Measurements from ENCODE around the gene AKR1B15. TPM values are rescaled to one million over a fixed set of nuclear protein-coding genes. Genes with fewer than 3 reads are reported as not detected.

AKR1B15 gene
- polyA plus RNA-seq, 1 experiment: not detected

DNA sequence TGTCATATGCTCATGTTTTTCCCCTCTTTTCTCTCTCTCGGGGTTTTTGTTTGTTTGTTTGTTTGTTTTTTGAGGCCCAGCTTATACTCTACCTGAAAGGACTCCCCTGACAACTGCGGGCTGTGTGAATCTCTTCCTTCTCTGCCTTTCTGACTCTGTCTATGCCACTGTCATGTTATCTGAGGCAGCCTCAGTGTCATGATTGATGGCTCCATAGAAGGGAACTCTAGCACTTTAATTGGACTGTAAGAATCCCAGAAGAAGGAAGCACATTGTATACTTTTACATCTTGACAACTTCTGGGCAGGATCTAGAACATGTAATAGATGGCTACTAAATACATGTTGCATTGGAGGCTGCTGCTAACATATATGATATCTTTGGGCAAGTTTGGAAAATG lies 25.4 kb downstream of the AKR1B15 start:
- H3K4me3 ChIP-seq (ENCODE audit: low read depth, low read length): no peak overlapping the region
- CTCF ChIA-PET: interaction anchor here (0.6 to 2.6 kb wide), 4 partner anchors 25 to 1131 kb away, joined by 3 to 10 read pairs (median 4); partner anchors contain the start of gene AKR1B15

GRCh38 chr7:134584290-134584689 lies 35.4 kb downstream of the AKR1B15 start:
- POLR2A ChIA-PET: no interaction called here
- TF ChIP-seq, protein P1, sequence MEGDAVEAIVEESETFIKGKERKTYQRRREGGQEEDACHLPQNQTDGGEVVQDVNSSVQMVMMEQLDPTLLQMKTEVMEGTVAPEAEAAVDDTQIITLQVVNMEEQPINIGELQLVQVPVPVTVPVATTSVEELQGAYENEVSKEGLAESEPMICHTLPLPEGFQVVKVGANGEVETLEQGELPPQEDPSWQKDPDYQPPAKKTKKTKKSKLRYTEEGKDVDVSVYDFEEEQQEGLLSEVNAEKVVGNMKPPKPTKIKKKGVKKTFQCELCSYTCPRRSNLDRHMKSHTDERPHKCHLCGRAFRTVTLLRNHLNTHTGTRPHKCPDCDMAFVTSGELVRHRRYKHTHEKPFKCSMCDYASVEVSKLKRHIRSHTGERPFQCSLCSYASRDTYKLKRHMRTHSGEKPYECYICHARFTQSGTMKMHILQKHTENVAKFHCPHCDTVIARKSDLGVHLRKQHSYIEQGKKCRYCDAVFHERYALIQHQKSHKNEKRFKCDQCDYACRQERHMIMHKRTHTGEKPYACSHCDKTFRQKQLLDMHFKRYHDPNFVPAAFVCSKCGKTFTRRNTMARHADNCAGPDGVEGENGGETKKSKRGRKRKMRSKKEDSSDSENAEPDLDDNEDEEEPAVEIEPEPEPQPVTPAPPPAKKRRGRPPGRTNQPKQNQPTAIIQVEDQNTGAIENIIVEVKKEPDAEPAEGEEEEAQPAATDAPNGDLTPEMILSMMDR (IDR thresholded peaks at IDR 0.05; ENCODE audit: insufficient read depth, low read depth, low read length): no peak

More for the DNA sequence above, 25.4 kb downstream of the AKR1B15 start:
- POLR2A ChIA-PET: no interaction called here
- DNase-seq (ENCODE audit: low read depth): no peak
- H3K36me3 ChIP-seq (ENCODE audit: control insufficient read depth, insufficient read depth, low read length): no peaks in the 10 kb centered on the region
- peaks cover 3% of the 10 kb centered on the region for H3K27me3 ChIP-seq (ENCODE audit: control insufficient read depth, insufficient read depth, low read length)
- TF ChIP-seq, protein P1 (IDR thresholded peaks at IDR 0.05; ENCODE audit: insufficient read depth, low read depth, low read length): no peak

GRCh38 chr7:134585897-134586296 lies 37.0 kb downstream of the AKR1B15 start:
- Histone ChIP-seq H3K4me3 (ENCODE audit: low read depth, low read length) (no peak overlapping the region), H3K36me3 (ENCODE audit: control insufficient read depth, insufficient read depth, low read length) (no peaks in the 10 kb centered on the region), H3K27me3 (ENCODE audit: control insufficient read depth, insufficient read depth, low read length) (peaks cover 6% of the 10 kb centered on the region)
- POLR2A ChIA-PET: no interaction called here
- CTCF ChIA-PET: interaction anchor here (1.1 kb wide), 1 partner anchor 9 kb away, joined by 3 read pairs; no protein-coding TSS in a partner anchor
- DNase-seq (ENCODE audit: low read depth): no peak
- TF ChIP-seq, protein P1 (IDR thresholded peaks at IDR 0.05; ENCODE audit: insufficient read depth, low read depth, low read length): no peak

More at GRCh38 chr7:134584290-134584689, 35.4 kb downstream of the AKR1B15 start:
- H3K27me3 ChIP-seq (ENCODE audit: control insufficient read depth, insufficient read depth, low read length): peaks cover 10% of the 10 kb centered on the region
- CTCF ChIA-PET: interaction anchor here (0.6 to 1.4 kb wide), 2 partner anchors 65 to 227 kb away, joined by 3 read pairs; no protein-coding TSS in a partner anchor
- DNase-seq (ENCODE audit: low read depth): no peak
- no peaks in the 10 kb centered on the region for H3K36me3 ChIP-seq (ENCODE audit: control insufficient read depth, insufficient read depth, low read length)
- no peak overlapping the region for H3K4me3 ChIP-seq (ENCODE audit: low read depth, low read length)

DNA sequence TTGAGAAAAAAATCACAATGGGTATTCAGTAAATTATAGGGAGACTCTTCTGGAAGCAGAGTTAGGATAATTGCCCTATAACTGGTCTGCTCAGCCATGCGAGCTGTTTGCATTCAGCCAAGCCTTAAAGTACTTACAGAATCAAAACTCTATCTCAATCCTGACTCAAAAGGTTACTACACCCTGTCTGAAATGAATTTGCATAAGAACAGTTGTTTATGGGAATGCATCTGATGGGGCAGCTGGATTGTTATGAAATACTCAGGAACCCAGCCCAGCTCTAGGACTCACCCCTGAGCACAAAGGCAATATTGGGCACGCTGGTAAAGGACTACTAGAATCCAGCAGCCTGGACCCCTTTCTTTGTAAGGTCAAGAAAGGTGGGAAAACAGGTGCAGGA lies 38.8 kb downstream of the AKR1B15 start:
- Histone ChIP-seq H3K4me3 (ENCODE audit: low read depth, low read length) (no peak overlapping the region), H3K36me3 (ENCODE audit: control insufficient read depth, insufficient read depth, low read length) (no peaks in the 10 kb centered on the region), H3K27me3 (ENCODE audit: control insufficient read depth, insufficient read depth, low read length) (no peaks in the 10 kb centered on the region; the same call in 1 of the 2 replicates)
- DNase-seq (ENCODE audit: low read depth): no peak
- TF ChIP-seq, protein P1 (IDR thresholded peaks at IDR 0.05; ENCODE audit: insufficient read depth, low read depth, low read length): no peak
- CTCF ChIA-PET: no interaction called here
- POLR2A ChIA-PET: no interaction called here

- no peak overlapping the region for H3K4me3 ChIP-seq (ENCODE audit: low read depth, low read length)
- H3K27me3 ChIP-seq (ENCODE audit: control insufficient read depth, insufficient read depth, low read length): no peaks in the 10 kb centered on the region; the same call in 1 of the 2 replicates
- DNase-seq (ENCODE audit: low read depth): no peak
- H3K36me3 ChIP-seq (ENCODE audit: control insufficient read depth, insufficient read depth, low read length): no peaks in the 10 kb centered on the region
- CTCF ChIA-PET: no interaction called here
- POLR2A ChIA-PET: no interaction called here
- TF ChIP-seq, protein P1 (IDR thresholded peaks at IDR 0.05; ENCODE audit: insufficient read depth, low read depth, low read length): no peak
These were observed 40.6 kb downstream of the AKR1B15 start for GRCh38 chr7:134589491-134589941.
